ENCODE measurements around the gene STIMATE.

STIMATE gene

GRCh38 chr3:52787246-52787645 lies 110.1 kb downstream of the STIMATE start:
- no peak for TF ChIP-seq MAX (IDR thresholded peaks at IDR 0.05; ENCODE audit: low read depth, low read length)
- no peak for TF ChIP-seq CTCF (IDR thresholded peaks at IDR 0.05; ENCODE audit: low read depth, low read length)
- no peak overlapping the region for H3K4me3 ChIP-seq (ENCODE audit: low read depth, low read length)
- DNase-seq (ENCODE audit: low read depth) = no peak

All from NB4 (cell line).